ENCODE results near the gene MAPK8IP1. TPM values are rescaled to one million over a fixed set of nuclear protein-coding genes. Genes with fewer than 3 reads are reported as not detected.

MAPK8IP1 gene
- total and polyA plus RNA-seq, 2 donors (not counting 1 experiment from before 2014, with no cell fraction given) = 2.1 to 4.0 TPM

GRCh38 chr11:45879803-45880686 is 5.4 kb upstream of the MAPK8IP1 start:
- Histone ChIP-seq H3K27ac (ENCODE audit: low read length in 2 of 2) (no peak overlapping the region), H3K36me3 (replicated peaks in 1 of 2; ENCODE audit: control extremely low read depth in 1 of 2, control insufficient read depth in 1 of 2, extremely low read depth in 1 of 2, insufficient read depth in 2 of 2, low read length in 1 of 2) (peaks cover 0 to 44% of the 10 kb centered on the region in 2 experiments), H2AFZ (ENCODE audit: insufficient read depth, low read depth, low read length, poor library complexity, severe bottlenecking) (no peak overlapping the region), H3K4me3 (ENCODE audit: control extremely low read depth in 1 of 5, extremely low read depth in 1 of 5, insufficient read depth in 1 of 5, low read depth in 2 of 5, low read length in 4 of 5) (no peak overlapping the region), H3K4me2 (replicated peaks; ENCODE audit: low read depth, low read length, poor library complexity, severe bottlenecking) (no peak overlapping the region), H3K27me3 (replicated peaks in 1 of 4; ENCODE audit: control extremely low read depth in 1 of 4, control insufficient read depth in 3 of 4, insufficient read depth in 4 of 4, low read length in 3 of 4) (peaks cover 0 to 4% (median 0%) of the 10 kb centered on the region in 4 experiments), H3K4me1 (ENCODE audit: control insufficient read depth in 2 of 2, insufficient read depth in 2 of 2, low read length in 2 of 2) (peaks cover 3 to 4% of the 10 kb centered on the region in 2 donors), H4K20me1 (ENCODE audit: control insufficient read depth, insufficient read depth, low read length, poor library complexity, severe bottlenecking) (peaks cover 11% of the 10 kb centered on the region), H3K79me2 (ENCODE audit: control insufficient read depth, insufficient read depth, low read length) (no peaks in the 10 kb centered on the region), H3K9me3 (ENCODE audit: control extremely low read depth in 1 of 3, control insufficient read depth in 2 of 3, insufficient read depth in 1 of 3, low read length in 2 of 3) (no peaks in the 10 kb centered on the region), H3K9ac (ENCODE audit: low read length) (no peak overlapping the region)
- ATAC-seq (ENCODE audit: low read depth) (no peak), DNase-seq (no peak)
- 94% methylated on average over 4 of the region's 7 CpGs for WGBS (ENCODE audit: insufficient coverage)
- ChIA-PET POLR2A (no interaction called here), CTCF (interaction anchor here (0.6 to 1.2 kb wide), 2 partner anchors 8 to 85 kb away, joined by 3 read pairs; no protein-coding TSS in a partner anchor)
- Mint-ChIP-seq H3K27ac (no peak overlapping the region), H3K27me3 (no peaks in the 10 kb centered on the region), H3K4me3 (no peak overlapping the region), H3K9me3 (ENCODE audit: insufficient read depth) (no peaks in the 10 kb centered on the region), H3K4me1 (peaks cover 8% of the 10 kb centered on the region)
- no peak for TF ChIP-seq EZH2 (IDR thresholded peaks at IDR 0.05; ENCODE audit: borderline replicate concordance, insufficient read depth, low read depth, low read length, poor library complexity, severe bottlenecking)
- intact Hi-C loops (cut with micrococcal nuclease) = no loop called here

- Histone ChIP-seq H2AFZ (ENCODE audit: insufficient read depth, low read depth, low read length, poor library complexity, severe bottlenecking) (no peak overlapping the region), H3K4me3 (ENCODE audit: control extremely low read depth in 1 of 5, extremely low read depth in 1 of 5, insufficient read depth in 1 of 5, low read depth in 2 of 5, low read length in 4 of 5) (no peak overlapping the region), H3K9me3 (ENCODE audit: control extremely low read depth in 1 of 3, control insufficient read depth in 2 of 3, insufficient read depth in 1 of 3, low read length in 2 of 3) (no peaks in the 10 kb centered on the region), H4K20me1 (ENCODE audit: control insufficient read depth, insufficient read depth, low read length, poor library complexity, severe bottlenecking) (peaks cover 15% of the 10 kb centered on the region), H3K79me2 (ENCODE audit: control insufficient read depth, insufficient read depth, low read length) (no peaks in the 10 kb centered on the region), H3K4me2 (replicated peaks; ENCODE audit: low read depth, low read length, poor library complexity, severe bottlenecking) (no peak overlapping the region), H3K9ac (ENCODE audit: low read length) (no peak overlapping the region), H3K27ac (ENCODE audit: low read length in 2 of 2) (no peak overlapping the region), H3K4me1 (ENCODE audit: control insufficient read depth in 2 of 2, insufficient read depth in 2 of 2, low read length in 2 of 2) (peaks cover 8 to 11% of the 10 kb centered on the region in 2 donors), H3K36me3 (replicated peaks in 1 of 2; ENCODE audit: control extremely low read depth in 1 of 2, control insufficient read depth in 1 of 2, extremely low read depth in 1 of 2, insufficient read depth in 2 of 2, low read length in 1 of 2) (peaks cover 0 to 44% of the 10 kb centered on the region in 2 experiments), H3K27me3 (replicated peaks in 1 of 4; ENCODE audit: control extremely low read depth in 1 of 4, control insufficient read depth in 3 of 4, insufficient read depth in 4 of 4, low read length in 3 of 4) (peaks cover 0 to 7% (median 0%) of the 10 kb centered on the region in 4 experiments)
- ChIA-PET CTCF (interaction anchor here (0.6 to 1.2 kb wide), 2 partner anchors 9 to 84 kb away, joined by 3 read pairs; no protein-coding TSS in a partner anchor), POLR2A (no interaction called here)
- ATAC-seq (ENCODE audit: low read depth) (no peak), DNase-seq (no peak)
- 97% methylated on average over 15 of the region's 15 CpGs for WGBS (ENCODE audit: insufficient coverage)
- intact Hi-C loops (cut with micrococcal nuclease) = no loop called here
- Mint-ChIP-seq H3K4me3 (no peak overlapping the region), H3K27ac (no peak overlapping the region), H3K4me1 (peaks cover 11% of the 10 kb centered on the region), H3K27me3 (no peaks in the 10 kb centered on the region), H3K9me3 (ENCODE audit: insufficient read depth) (no peaks in the 10 kb centered on the region)
- no peak for TF ChIP-seq EZH2 (IDR thresholded peaks at IDR 0.05; ENCODE audit: borderline replicate concordance, insufficient read depth, low read depth, low read length, poor library complexity, severe bottlenecking)
- TF ChIP-seq, protein P1, sequence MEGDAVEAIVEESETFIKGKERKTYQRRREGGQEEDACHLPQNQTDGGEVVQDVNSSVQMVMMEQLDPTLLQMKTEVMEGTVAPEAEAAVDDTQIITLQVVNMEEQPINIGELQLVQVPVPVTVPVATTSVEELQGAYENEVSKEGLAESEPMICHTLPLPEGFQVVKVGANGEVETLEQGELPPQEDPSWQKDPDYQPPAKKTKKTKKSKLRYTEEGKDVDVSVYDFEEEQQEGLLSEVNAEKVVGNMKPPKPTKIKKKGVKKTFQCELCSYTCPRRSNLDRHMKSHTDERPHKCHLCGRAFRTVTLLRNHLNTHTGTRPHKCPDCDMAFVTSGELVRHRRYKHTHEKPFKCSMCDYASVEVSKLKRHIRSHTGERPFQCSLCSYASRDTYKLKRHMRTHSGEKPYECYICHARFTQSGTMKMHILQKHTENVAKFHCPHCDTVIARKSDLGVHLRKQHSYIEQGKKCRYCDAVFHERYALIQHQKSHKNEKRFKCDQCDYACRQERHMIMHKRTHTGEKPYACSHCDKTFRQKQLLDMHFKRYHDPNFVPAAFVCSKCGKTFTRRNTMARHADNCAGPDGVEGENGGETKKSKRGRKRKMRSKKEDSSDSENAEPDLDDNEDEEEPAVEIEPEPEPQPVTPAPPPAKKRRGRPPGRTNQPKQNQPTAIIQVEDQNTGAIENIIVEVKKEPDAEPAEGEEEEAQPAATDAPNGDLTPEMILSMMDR (IDR thresholded peaks at IDR 0.05) = no peak
These were observed 4.5 kb upstream of the MAPK8IP1 start for GRCh38 chr11:45880772-45881570.

All from B cell (primary cell).